ENCODE data around the gene XPR1. TPM values are rescaled to one million over a fixed set of nuclear protein-coding genes. Genes with fewer than 3 reads are reported as not detected.

XPR1 gene
- 17.7 and 19.3 TPM in 2 replicates for total RNA-seq (2014; rRNA removed; shearing (Covaris generic))
- polyA plus RNA-seq (2015; cell fraction: cytosol; rRNA removed), result 16.5 and 18.4 TPM in 2 replicates
- 17.9 and 20.6 TPM in 2 replicates for polyA plus RNA-seq (2015; cell fraction: nucleus; rRNA removed)

DNA sequence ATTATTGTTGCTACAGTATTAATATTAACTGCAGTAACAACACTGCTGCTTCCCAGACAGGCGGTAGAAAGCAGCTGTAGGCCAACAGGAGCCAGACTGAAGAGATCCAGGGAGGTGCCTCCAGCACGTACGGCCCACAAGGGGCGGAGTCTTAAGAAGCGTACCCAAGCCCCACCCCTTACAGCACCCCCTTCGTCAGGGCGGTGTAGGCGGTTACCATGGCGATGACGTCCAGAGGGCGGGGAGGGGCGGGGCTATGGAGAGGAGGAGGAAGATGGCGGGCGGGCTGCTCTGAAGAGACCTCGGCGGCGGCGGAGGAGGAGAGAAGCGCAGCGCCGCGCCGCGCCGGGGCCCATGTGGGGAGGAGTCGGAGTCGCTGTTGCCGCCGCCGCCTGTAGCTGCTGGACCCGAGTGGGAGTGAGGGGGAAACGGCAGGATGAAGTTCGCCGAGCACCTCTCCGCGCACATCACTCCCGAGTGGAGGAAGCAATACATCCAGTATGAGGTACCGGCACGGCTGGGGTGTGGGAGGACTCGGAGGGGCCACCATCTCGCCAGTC is at the start of gene XPR1:
XPR1 (plus strand) TSS at position 257 of the 560 bp plus-strand sequence; CDS start at position 437, 180 bp downstream.
- peak; percentile 97 for DNase-seq (ENCODE audit: low read depth)

DNA sequence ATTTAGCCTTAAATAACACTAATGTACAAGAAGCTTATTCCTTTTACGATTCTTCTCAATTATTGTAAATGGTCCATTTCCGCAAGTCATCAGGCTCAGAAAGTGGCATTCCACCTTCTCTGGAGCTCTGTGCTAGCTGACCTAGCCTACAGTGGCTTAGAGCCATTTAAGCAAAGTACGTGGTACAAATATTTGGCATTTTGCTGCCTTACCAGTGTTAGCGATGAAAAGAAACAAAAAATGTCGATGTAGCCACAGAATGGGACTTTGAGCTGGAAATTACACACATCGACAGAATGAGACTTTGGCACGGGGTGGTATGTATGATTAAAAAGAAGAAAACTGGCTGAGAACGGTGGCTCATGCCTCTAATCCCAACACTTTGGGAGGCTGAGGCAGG is 47.0 kb upstream of the XPR1 start:
- DNase-seq (ENCODE audit: low read depth), result no peak

GRCh38 chr1:180585994-180586359 is 45.8 kb upstream of the XPR1 start:
- no peak for DNase-seq (ENCODE audit: low read depth)

DNA sequence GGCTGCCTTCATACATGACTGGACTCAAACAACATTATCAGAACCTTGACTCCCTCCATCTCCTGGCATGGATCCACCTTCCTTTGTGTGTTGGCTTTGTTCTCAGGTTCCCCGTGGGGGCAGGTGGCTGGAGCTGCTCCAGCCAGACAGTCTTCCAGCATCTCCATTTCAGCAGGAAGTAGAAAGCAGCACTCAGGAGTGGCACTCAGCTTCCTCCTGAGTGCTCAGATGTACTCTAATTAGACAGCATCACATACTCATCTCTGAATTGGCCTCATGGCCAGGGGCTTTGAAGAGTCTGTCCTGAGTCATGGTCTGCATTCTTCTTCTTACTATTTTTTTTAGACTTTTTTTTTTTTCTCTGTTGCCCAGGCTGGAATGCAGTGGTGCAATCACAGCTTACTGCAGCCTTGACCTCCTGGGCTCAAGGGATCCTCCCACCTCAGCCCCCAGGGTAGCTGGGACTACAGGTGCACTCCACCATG is 45.1 kb upstream of the XPR1 start:
- DNase-seq (ENCODE audit: low read depth), result peak; percentile 85

- DNase-seq (ENCODE audit: low read depth), result no peak
These were observed 43.7 kb upstream of the XPR1 start for GRCh38 chr1:180588121-180588520.

- DNase-seq (ENCODE audit: low read depth), result no peak
These were observed 40.9 kb upstream of the XPR1 start for GRCh38 chr1:180590889-180591288.

- DNase-seq (ENCODE audit: low read depth), result no peak
These were observed 38.4 kb upstream of the XPR1 start for GRCh38 chr1:180593382-180593781.

DNA sequence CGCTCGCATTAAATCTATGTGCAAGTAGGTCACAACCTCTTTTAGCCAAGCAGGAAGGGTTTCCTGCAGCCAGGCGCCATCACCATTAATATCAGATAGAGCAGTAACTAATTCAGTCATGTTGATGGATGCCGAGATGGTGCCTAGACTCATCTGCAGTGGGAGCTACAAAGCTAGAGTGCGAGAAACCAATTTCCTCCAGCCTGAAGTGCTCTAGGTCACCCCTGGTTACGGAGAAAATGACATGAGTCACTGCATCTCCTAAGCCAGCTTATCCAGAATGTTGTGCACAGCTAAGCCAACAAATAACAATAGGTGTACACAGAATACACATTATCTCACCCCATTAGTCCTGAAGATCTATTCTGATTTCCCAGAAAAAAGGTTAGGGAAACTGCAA is 37.1 kb upstream of the XPR1 start:
- peak; percentile 32 for DNase-seq (ENCODE audit: low read depth)

DNA sequence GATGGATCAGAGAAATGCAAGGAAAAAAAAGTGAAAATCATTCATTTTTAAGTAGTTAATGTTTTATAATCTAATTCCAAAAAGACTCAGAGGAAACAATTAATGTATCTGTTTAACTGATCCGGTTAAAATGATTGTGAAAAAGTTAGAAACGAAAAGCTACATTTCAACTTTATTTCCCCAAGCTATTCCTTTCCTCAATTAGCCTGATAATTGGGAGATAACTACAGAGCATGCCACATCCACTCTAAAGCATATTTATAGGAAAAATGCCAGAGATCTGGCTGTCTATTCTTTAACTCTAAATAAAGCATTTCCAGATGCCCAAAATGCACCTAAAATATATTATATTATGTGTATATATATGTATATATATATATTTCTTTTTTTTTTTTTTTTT is 35.9 kb upstream of the XPR1 start:
- DNase-seq (ENCODE audit: low read depth), result no peak

GRCh38 chr1:180597520-180597919 is 34.3 kb upstream of the XPR1 start:
- DNase-seq (ENCODE audit: low read depth), result no peak

GRCh38 chr1:180598333-180598974 is 33.4 kb upstream of the XPR1 start:
- no peak for DNase-seq (ENCODE audit: low read depth)

GRCh38 chr1:180600343-180600742 is 31.5 kb upstream of the XPR1 start:
- DNase-seq (ENCODE audit: low read depth), result no peak

DNA sequence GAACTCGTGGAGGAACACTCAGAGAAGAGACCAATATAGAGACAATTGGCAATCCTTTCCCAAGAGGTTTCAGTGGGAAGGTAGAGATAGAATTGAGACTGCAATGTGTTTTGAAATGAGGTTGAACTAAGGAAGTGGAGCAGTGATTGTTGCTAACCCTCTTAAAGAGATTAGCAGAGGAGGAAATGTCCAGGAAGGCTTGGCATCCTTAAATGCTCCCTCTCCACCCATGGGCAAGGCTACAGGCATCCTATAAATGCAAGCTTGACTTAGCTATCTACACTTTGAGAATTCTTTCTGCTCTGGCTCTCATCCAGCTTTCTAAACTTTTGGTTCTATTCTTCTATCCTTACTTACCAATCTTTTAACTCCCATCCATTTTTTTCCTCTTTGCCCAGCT is 30.3 kb upstream of the XPR1 start:
- no peak for DNase-seq (ENCODE audit: low read depth)

DNA sequence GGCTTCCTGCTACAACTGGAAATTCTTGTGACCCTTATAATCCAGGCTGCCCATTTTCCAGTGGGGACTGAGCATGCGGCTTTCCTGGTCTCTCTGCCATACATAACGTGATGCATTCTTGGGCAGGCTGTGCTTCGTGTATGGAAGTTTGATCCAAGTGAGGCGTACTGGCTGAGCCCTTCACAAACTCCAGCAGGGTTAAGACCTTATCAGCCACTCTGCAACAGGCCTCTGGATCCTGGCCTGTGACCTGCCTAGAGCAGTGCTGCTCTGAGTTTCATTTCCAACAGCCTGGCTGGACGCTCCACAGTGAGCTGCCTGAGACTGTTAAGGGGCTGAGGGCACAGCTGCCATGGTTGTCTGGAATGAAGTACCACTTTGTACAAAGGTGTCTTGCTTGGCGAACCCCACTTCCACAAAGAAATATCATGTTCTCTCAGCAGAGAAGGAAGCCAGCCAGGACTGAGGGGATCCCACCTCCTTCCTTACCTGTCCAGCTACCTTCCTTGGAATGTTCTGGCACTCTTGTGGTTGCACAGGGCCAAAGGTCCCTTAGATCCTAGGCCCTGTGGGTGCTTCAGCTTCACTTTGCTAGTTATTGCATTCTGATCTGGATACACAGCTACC is 28.5 kb upstream of the XPR1 start:
- DNase-seq (ENCODE audit: low read depth), result no peak

- DNase-seq (ENCODE audit: low read depth), result no peak
These were observed 28.0 kb upstream of the XPR1 start for GRCh38 chr1:180603850-180604226.

GRCh38 chr1:180606155-180606554 is 25.7 kb upstream of the XPR1 start:
- DNase-seq (ENCODE audit: low read depth), result no peak

DNA sequence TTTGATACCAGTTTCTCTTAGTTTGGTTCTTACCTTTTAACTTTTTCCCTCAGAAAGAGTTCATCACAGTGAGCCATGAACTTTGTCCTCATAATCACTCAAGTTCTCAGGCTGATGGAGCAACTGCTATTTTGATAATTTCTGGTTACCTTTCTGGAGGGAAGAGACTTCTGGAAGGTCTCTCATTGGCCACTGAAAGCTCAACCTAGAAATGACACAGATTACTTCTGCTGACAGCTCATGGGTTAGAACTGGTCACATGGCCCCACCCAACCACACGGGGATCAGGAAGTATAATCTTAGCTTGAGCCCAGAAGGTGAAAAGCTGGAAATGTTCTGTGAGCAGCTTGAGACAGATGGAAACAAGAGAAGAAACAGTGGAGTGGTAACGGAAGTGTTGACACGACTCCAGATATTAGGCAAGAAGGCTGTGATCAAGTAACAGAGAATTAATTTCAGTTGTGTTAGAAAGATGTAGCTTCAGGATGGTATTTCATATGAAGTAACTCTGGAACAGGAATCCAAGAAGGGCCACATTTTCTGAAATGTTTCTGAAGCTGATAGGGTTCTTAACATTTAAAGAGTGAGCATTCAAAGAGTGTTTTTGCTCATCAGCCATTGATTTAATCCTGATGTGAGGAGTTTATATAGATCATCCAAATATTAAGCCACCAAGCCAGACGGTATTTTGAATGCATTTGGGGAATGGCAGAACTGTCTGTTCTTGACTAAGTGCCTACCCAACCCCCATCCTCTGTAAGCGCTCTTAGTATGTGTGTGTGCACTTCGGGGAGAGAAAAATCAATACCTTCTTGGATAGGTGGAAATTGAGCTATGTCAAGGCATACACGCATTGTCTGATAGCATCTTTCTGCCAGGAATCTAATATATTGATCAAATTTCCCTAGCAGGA is 21.9 kb upstream of the XPR1 start:
- DNase-seq (ENCODE audit: low read depth), result no peak

DNA sequence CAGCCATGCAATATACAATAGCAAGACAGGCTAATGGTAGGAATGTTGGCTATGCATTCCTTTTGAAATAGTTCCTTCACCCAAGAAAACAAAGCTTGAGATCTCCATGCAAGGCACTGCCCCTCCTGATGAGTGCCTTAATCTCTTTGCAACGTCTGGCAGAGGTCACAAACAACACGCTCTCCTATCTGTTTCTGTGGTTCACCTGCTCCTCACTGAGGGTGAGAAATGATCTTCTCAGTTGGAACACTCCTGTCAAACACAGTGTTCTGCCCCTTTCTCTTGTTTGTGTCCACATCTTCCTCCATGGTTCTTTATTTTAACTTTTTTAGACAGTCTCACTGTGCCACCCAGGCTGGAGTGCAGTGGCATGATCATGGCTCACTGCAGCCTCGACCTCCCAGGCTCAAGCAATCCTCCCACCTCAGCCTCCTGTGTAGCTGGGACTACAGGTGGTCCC is 21.2 kb upstream of the XPR1 start:
- no peak for DNase-seq (ENCODE audit: low read depth)

- peak; percentile 26 for DNase-seq (ENCODE audit: low read depth)
These were observed 20.5 kb upstream of the XPR1 start for GRCh38 chr1:180611016-180611930.

GRCh38 chr1:180612632-180613031 is 19.2 kb upstream of the XPR1 start:
- DNase-seq (ENCODE audit: low read depth), result no peak

Measured in HT1080 (cell line).